Hepatocyte (in vitro differentiated cells): ENCODE measurements around the gene SCGN. TPM values are rescaled to one million over a fixed set of nuclear protein-coding genes. Genes with fewer than 3 reads are reported as not detected.
"Not testable (repeated sequence)": the region's sequence is repeated elsewhere in the genome, so short reads cannot be mapped to it uniquely, and the experiment has no call there.

Experiments
- DNase-seq: peaks from one replicate; pipeline ENCODE4 v3.0.0-alpha.2; 2016; ENCODE audit warnings: low spot score
- H2AFZ ChIP-seq: fragments of 200-600 bp; sonication (generic); 2 replicates; pipeline ENCODE4 v1.6.0; 2016; ENCODE audit warnings: antibody characterized with exemption, mild to moderate bottlenecking
- H3K27ac ChIP-seq: fragments of 200-600 bp; sonication (generic); 2 replicates; pipeline ENCODE4 v1.5.1; 2016; ENCODE audit warnings: mild to moderate bottlenecking
- H3K27me3 ChIP-seq: fragments of 200-600 bp; sonication (generic); 2 replicates; pipeline ENCODE4 v1.6.1; 2016
- H3K36me3 ChIP-seq: fragments of 200-600 bp; sonication (generic); replicated peaks from 2 replicates; pipeline ENCODE4 v1.5.1; 2016; ENCODE audit warnings: low read depth; ENCODE audit not compliant: insufficient read depth
- H3K4me1 ChIP-seq: fragments of 200-600 bp; sonication (generic); 2 replicates; pipeline ENCODE4 v1.5.1; 2016; ENCODE audit warnings: mild to moderate bottlenecking, moderate library complexity; ENCODE audit not compliant: insufficient read depth
- H3K4me2 ChIP-seq: fragments of 200-600 bp; sonication (generic); 2 replicates; pipeline ENCODE4 v1.6.0; 2016
- H3K4me3 ChIP-seq: fragments of 200-600 bp; sonication (generic); 2 replicates; pipeline ENCODE4 v1.5.1; 2016; ENCODE audit warnings: mild to moderate bottlenecking
- H3K79me2 ChIP-seq: fragments of 200-600 bp; sonication (generic); 2 replicates; pipeline ENCODE4 v1.6.0; 2017; ENCODE audit warnings: mild to moderate bottlenecking
- H3K9me2 ChIP-seq: fragments of 200-600 bp; sonication (generic); replicated peaks from 2 replicates; pipeline ENCODE4 v1.6.0; 2017; ENCODE audit warnings: mild to moderate bottlenecking; ENCODE audit not compliant: insufficient read depth
- H3K9me3 ChIP-seq: fragments of 200-600 bp; sonication (generic); 2 replicates; pipeline ENCODE4 v1.5.1; 2016; ENCODE audit warnings: low read depth, mild to moderate bottlenecking
- H4K20me1 ChIP-seq: fragments of 200-600 bp; sonication (generic); 2 replicates; pipeline ENCODE4 v1.6.0; 2016; ENCODE audit warnings: mild to moderate bottlenecking; ENCODE audit not compliant: insufficient read depth, poor library complexity, severe bottlenecking
- EZH2 ChIP-seq: fragments of 200-600 bp; sonication (generic); IDR thresholded peaks from 2 replicates; pipeline ENCODE4 v1.6.1; 2016; ENCODE audit warnings: antibody characterized with exemption, mild to moderate bottlenecking, borderline replicate concordance
- EZH2phosphoT487 ChIP-seq: fragments of 200-600 bp; sonication (generic); IDR thresholded peaks from one replicate; pipeline ENCODE4 v1.6.1; 2018; ENCODE audit warnings: antibody characterized with exemption, mild to moderate bottlenecking, low read depth, moderate library complexity; ENCODE audit not compliant: unreplicated experiment, severe bottlenecking
- WGBS: methylation state at CpG from one replicate; pipeline ENCODE4 v1.1.6; 2016; ENCODE audit warnings: low lambda C conversion rate; ENCODE audit errors: missing lambda C conversion rate; 5-methylcytosine and 5-hydroxymethylcytosine counted together
- polyA plus RNA-seq: library from polyadenylated mRNA; unstranded; fragments of >200 nt; fragmentation: Nextera tagmentation; extraction: Ambion mirVana; gene quantifications from 2 replicates; pipeline ENCODE4 v1.2.1, GENCODE V29; 2016
- total RNA-seq: library from RNA; depleted of rRNA; stranded (reverse); fragments of >200 nt; gene quantifications from 2 replicates; pipeline ENCODE4 v1.2.3, GENCODE V29; 2014
- TF ChIP-seq, protein P1 (sequence below): fragments of 200-600 bp; sonication (generic); IDR thresholded peaks from 2 replicates; pipeline ENCODE4 v1.5.1; 2016; ENCODE audit warnings: antibody characterized with exemption, mild to moderate bottlenecking; ENCODE audit not compliant: poor library complexity

SCGN gene
- total and polyA plus RNA-seq, 2 experiments from 2014 or later = 14.2 to 25.9 TPM

GRCh38 chr6:25746968-25747367 is 95.0 kb downstream of the SCGN start:
- Histone ChIP-seq H3K79me2 (no peaks in the 10 kb centered on the region), H3K27me3 (no peaks in the 10 kb centered on the region), H3K4me3 (no peak overlapping the region), H2AFZ (no peak overlapping the region), H3K9me3 (no peaks in the 10 kb centered on the region), H3K27ac (no peak overlapping the region), H3K9me2 (no peaks in the 10 kb centered on the region), H4K20me1 (no peaks in the 10 kb centered on the region), H3K36me3 (no peaks in the 10 kb centered on the region), H3K4me1 (peaks cover 20% of the 10 kb centered on the region), H3K4me2 (no peak overlapping the region)
- no peak for DNase-seq
- TF ChIP-seq EZH2phosphoT487 (no peak), EZH2 (no peak)
- TF ChIP-seq, protein P1, sequence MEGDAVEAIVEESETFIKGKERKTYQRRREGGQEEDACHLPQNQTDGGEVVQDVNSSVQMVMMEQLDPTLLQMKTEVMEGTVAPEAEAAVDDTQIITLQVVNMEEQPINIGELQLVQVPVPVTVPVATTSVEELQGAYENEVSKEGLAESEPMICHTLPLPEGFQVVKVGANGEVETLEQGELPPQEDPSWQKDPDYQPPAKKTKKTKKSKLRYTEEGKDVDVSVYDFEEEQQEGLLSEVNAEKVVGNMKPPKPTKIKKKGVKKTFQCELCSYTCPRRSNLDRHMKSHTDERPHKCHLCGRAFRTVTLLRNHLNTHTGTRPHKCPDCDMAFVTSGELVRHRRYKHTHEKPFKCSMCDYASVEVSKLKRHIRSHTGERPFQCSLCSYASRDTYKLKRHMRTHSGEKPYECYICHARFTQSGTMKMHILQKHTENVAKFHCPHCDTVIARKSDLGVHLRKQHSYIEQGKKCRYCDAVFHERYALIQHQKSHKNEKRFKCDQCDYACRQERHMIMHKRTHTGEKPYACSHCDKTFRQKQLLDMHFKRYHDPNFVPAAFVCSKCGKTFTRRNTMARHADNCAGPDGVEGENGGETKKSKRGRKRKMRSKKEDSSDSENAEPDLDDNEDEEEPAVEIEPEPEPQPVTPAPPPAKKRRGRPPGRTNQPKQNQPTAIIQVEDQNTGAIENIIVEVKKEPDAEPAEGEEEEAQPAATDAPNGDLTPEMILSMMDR = no peak
- 88% methylated on average over 1 of the region's 1 CpG for WGBS

- Histone ChIP-seq H2AFZ (no peak overlapping the region), H3K27ac (peak overlapping the region; percentile 87), H3K36me3 (no peaks in the 10 kb centered on the region), H3K9me2 (no peaks in the 10 kb centered on the region), H3K27me3 (no peaks in the 10 kb centered on the region), H3K4me1 (peaks cover 20% of the 10 kb centered on the region), H3K4me2 (no peak overlapping the region), H4K20me1 (no peaks in the 10 kb centered on the region), H3K9me3 (no peaks in the 10 kb centered on the region), H3K4me3 (no peak overlapping the region), H3K79me2 (no peaks in the 10 kb centered on the region)
- DNase-seq = no peak
- TF ChIP-seq, protein P1 = no peak
- TF ChIP-seq EZH2 (no peak), EZH2phosphoT487 (no peak)
- WGBS = 89% methylated on average over 2 of the region's 2 CpGs
These were observed 95.5 kb downstream of the SCGN start for GRCh38 chr6:25747477-25747876.

DNA sequence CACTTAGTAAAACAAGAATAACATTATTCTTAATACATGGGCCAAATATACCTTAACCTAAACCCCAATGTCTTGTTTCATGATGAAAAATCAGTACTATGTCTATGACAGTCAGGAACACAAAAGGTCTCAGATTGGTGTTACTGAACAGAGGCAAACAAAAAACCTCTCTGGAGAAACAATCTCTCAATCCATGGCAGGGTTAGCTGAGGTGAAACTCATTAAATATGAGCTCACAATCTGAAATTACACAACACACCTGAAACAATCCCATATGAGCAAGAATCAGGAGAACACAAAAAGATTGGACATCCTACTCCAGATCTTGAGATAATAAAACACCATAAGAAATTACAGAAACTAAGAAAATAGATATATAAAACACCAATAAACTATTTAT is 96.0 kb downstream of the SCGN start:
- Histone ChIP-seq H4K20me1 (no peaks in the 10 kb centered on the region), H3K4me1 (peaks cover 20% of the 10 kb centered on the region), H3K4me2 (peak overlapping the region; percentile 66), H3K9me2 (no peaks in the 10 kb centered on the region), H3K4me3 (no peak overlapping the region), H3K27me3 (no peaks in the 10 kb centered on the region), H3K9me3 (no peaks in the 10 kb centered on the region), H3K36me3 (no peaks in the 10 kb centered on the region), H2AFZ (peak overlapping the region; percentile 21), H3K27ac (peak overlapping the region; percentile 87), H3K79me2 (no peaks in the 10 kb centered on the region)
- no peak for DNase-seq
- no peak for TF ChIP-seq EZH2
- TF ChIP-seq, protein P1 = no peak
- TF ChIP-seq EZH2phosphoT487 = no peak

DNA sequence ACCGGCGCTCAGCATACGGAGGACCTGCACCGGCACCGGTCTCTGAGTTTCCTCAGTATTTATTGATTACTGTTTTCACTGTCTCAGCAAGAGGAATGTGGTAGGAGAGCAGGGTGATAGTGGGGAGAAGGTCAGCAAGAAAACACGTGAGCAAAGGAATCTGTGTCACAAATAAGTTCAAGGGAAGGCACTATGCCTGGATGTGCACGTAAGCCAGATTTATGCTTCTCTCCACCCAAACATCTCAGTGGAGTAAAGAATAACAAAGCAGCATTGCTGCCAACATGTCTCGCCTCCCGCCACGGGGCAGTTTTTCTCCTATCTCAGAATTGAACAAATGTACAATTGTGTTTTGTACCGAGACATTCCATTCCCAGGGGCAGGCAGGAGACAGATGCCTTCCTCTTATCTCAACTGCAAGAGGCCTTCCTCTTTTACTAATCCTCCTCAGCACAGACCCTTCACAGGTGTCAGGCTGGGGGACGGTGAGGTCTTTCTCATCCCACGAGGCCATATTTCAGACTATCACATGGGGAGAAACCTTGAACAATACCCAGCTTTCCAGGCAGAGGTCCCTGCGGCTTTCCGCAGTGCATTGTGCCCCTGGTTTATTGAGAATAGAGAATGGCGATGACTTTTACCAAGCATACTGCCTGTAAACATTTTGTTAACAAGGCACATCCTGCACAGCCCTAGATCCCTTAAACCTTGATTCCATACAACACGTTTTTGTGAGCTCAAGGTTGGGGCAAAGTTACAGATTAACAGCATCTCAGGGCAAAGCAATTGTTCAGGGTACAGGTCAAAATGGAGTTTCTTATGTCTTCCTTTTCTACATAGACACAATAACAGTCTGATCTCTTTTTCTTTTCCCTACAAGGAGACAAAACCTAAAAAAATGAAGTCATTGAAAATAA is 96.8 kb downstream of the SCGN start:
- peak overlapping the region; percentile 21 for H2AFZ ChIP-seq
- peaks cover 29% of the 10 kb centered on the region for H3K4me1 ChIP-seq
- H4K20me1 ChIP-seq, H3K9me3 ChIP-seq, DNase-seq, H3K79me2 ChIP-seq, H3K9me2 ChIP-seq, H3K4me3 ChIP-seq, H3K36me3 ChIP-seq, H3K27me3 ChIP-seq: not testable (repeated sequence)
- H3K27ac ChIP-seq = peak overlapping the region; percentile 87
- 52% methylated on average over 17 of the region's 17 CpGs for WGBS
- peak overlapping the region; percentile 66 for H3K4me2 ChIP-seq
